DMS153 treated with DMSO at 0.1 percent for 48 hours (cell line): ENCODE measurements around the gene NAT10.

ENCODE experiments used
- DNase-seq: peaks from one replicate; lab custom pipeline; 2025; ENCODE audit not compliant: unreplicated experiment; lab: John Stamatoyannopoulos, UW

NAT10 gene

GRCh38 chr11:34105957-34106504 lies 602 bp downstream of the NAT10 start:
- DNase-seq = no peak

DNA sequence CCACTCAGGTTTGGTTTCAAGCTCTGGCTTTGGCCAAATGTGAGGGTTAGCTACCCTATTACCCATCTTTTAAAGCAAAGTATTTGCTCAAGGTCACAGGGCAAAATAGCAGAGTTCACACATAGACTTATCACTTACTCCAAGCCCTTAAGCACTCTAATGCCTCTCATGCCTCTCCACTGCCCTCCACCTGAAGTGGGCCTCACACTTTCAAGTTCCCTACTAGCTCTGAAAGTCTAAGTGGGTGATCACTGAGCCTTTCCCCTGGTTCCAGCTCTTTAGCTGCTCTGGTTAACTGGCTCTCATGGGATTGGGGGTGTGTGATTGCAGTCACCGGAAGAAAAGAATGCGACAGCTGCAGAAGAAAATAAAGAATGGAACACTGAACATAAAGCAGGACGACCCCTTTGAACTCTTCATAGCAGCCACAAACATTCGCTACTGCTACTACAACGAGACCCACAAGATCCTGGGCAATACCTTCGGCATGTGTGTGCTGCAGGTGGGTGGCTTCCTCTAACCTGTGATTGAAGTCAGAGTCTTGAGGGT lies 6.4 kb downstream of the NAT10 start:
- no peak for DNase-seq

- no peak for DNase-seq
Observed at GRCh38 chr11:34114014-34114413, 8.6 kb downstream of the NAT10 start.

DNA sequence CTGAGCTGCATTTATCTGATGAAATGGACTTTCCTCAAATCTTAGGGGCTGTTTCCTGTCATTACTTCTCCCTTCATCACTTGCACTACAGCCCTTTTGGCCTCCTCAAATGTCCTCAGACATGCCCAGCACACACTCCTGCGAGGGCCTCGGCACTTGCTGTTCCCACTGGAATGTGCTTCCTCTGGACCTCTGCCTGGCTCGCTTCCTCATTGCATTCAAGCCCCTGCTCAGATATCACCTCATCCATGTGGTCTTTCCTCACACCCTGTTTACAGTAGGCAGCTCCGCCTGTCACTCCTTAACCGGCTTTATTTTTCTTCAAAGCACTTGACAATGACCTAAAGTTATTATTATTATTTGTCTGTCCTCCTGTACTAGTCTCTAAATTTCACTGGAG lies 9.0 kb downstream of the NAT10 start:
- no peak for DNase-seq

DNA sequence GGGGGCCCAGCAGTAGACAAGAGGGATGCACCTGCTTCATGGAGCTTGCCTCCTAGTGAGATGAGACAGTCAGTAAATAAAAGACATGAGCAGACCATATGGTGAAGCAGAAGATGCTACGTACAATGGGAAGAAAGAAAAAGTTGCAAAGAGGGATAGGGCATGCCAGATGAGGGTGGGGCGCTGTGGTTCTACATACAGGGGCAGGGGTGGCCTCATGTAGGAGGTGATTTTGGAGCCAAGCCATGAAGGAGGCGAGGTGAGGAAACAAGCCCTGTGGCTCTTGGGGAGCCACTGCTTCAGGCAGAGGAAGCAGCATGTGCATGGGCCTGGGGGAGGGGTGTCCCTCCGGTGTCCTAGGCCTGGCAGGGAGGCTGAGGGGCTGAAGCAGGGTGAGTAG lies 15.2 kb downstream of the NAT10 start:
- no peak for DNase-seq

DNA sequence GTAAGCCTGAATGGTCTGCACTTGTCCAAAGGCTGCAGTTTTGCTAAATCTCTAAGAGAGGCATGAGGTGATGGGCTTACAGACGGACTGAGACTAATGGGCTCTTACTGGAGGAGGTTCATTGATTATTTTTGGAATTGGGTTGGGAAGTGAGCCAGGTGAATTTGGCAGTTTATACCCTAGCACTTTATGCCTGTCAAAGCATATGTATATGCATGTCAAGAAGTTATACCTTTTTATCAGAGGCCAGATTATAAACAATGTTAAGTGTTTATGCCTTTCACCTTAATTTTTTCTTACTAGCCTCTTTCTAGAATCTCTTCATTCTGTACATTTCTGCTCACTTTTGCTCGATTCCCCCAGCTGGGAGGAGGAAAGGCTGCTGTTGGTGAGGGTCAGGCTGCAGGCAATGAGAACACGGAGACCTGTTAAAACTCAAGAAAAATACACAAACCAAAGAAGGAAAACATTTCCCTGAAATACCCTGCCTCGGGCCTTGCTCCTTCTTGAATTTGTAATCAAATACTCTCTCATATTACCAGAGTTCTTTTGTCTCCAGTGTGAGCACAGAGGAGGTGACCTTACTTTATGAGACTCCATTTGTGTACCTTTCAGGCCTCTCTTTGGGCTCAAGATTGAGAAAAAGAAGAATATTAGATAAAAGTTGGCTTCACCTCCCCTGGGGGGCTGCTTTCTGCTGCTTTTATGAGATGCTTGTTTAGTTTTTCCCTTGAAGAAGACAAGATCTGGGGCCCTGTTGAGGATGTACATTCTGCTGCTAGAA lies 19.6 kb downstream of the NAT10 start:
- DNase-seq = no peak

DNA sequence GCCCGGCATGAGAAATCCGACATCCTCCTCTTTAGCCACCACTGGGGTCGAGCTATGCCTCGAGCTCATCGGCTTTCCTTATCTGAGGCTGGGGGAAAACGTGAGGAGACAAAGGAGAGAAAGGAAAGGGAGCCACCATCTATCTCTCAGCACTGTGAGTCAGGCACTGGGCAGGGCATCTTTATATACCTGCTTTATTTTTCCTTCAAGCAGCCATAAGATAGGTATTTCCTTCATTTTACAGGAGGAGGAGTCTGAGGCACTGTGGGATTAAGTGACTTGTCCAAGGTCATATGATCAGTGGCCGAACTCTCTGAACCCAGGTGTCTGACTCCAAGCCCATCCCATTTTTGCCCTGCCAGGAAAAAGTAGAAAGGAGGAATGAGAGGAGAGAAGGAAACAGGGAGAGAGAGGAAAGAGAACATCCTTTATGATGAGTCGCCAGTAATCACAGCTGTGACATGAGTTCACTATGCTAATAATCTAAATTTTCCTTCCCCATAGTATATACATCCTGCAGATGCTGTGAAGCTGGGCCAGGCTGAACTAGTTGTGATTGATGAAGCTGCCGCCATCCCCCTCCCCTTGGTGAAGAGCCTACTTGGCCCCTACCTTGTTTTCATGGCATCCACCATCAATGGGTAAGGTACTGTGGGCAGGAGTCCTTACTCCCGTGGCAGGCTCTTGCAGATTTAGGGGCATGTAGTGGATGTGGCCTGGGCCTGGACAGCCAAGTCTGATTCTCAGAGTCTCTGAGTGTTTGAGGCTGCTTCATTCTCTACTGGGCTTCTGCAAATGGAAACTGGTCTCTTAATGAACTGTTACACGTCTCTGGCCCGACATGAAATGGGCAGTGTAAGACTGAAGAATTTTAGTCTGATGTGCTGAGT lies 21.8 kb downstream of the NAT10 start:
- DNase-seq = no peak

DNA sequence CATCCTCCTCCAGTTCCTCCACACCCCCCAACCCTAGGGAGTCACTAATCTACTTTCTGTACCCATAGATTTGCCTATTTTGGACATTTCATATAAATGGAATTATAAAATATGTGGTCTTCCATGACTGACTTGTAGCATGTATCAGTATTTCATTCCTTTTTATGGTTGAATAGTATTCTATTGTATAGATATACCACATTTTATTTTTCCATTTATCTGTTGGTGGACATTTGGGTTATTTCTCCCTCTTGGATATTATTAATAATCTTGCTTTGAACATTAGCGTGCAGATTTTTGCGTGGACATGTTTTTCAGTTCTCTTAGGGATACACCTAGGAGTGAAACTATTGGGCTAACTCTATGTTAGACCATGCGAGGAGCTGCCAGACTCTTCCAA lies 23.4 kb downstream of the NAT10 start:
- DNase-seq = no peak

- no peak for DNase-seq
Observed at GRCh38 chr11:34132261-34132965, 27.0 kb downstream of the NAT10 start.

DNA sequence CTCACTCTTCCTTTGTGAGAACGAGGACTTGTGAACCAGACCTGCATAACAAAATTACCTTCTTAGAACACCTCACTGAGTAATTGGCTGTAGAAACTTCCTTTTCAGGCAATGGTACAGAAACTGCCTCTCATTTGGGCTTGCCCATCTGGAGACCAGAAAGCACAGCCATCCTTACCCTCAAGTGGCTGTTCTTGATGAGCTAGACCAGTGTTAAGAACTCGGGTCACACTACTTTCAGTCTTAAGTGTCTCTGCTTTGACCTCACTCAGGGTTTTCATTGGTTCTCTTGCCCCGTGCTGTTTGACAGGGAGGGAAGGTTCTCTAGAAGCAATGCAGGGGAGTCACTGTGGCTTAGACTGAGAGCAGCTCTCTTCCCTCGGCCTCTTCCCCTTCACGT lies 29.3 kb downstream of the NAT10 start:
- no peak for DNase-seq

GRCh38 chr11:34135439-34135838 lies 30.0 kb downstream of the NAT10 start:
- DNase-seq = no peak

DNA sequence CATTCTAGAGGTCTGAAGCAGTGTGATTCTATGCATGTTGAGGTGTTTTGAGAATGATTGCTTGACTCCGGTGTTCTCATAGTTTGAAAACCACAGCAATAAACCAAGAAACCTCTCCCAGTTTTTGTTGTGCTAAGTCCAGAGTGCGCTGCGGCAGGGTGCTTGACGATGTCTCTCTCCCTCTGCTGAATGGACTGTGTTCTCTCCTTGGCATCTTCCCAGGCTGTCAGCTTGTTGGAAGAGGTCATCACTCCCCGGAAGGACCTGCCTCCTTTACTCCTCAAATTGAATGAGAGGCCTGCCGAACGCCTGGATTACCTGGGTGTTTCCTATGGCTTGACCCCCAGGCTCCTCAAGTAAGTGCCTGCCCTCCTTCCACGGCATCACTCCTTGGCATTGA lies 31.0 kb downstream of the NAT10 start:
- no peak for DNase-seq

- DNase-seq = no peak
Observed at GRCh38 chr11:34139346-34139745, 33.9 kb downstream of the NAT10 start.

- DNase-seq = no peak
Observed at GRCh38 chr11:34140149-34140548, 34.7 kb downstream of the NAT10 start.

DNA sequence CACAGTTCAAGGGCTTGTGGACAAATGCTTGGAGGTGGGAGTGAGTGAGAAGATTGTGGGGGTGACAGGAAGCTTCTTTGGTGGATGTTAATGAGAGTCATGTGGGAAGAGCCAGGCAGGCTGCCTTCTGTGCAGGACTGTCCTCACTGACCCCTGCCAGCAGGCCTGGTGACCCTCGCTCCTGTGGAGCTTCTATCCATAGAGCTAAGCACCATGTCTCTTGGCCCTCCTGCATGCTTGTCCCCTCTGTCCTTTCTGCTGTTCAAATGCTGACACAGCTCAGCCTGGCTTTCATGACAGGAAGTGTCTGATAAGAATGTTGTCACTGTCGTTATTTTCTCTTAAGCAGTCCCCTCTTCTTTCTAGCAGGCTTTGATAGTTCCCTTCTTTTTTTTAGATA lies 37.6 kb downstream of the NAT10 start:
- no peak for DNase-seq

DNA sequence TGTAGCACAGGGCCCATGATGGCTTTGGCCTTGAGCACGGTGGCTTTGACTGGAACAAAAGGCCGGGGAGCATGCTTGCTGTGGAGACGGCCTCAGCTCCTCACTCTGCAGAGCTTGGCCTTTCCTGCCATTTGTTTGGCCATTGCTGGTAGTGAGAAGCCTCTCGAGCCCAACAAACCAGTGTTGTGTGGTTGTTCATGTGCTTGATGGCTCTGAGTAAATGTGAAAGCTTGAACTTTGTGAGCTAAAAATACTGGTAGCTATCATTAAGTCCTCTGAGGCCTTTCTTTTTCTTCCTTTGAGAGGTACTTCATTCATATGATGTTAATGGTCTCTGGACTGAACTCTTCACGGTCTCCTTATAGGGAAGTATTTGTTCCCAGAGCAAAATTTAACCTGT lies 39.6 kb downstream of the NAT10 start:
- DNase-seq = no peak

- no peak for DNase-seq
Observed at GRCh38 chr11:34145847-34146381, 40.5 kb downstream of the NAT10 start.

DNA sequence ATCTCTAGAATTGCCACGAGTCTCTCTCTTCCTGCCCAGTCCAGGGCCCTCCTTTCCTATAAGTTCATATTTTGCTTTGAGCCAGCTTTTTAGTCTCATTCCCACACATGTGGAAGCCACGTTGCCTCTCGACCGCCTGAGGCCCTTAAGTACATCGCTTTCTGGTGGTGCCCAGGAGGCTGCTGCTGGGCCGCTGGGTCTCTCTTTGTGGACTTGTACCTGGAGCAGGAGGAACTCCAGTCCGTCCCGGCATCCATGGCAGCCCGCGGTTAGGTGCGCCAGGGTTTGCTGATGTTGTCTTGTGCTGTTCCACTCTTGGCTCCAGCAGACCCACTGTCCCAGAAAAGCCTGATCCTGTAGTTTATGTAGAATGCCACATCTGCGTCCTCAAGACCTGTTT lies 41.0 kb downstream of the NAT10 start:
- DNase-seq = no peak

DNA sequence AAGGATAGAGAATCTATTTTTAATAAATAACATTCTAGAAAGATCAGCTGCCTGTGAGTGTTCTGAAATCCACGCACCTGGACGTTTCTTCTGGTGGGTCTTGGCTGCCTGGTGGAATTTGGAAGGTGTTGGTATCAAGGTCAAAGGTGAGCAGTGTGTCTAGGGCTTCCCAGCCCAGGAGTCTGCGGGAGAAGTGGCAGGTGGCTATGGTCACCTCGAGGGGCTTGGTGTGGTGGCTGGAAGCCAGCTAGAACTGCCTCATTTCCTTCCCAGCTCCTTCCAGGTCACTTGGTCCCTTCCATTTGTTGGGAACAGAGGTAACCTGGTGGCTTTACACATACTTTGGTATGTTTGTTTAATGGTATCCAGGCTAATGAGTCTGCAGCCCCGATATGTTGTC lies 41.4 kb downstream of the NAT10 start:
- DNase-seq = no peak

DNA sequence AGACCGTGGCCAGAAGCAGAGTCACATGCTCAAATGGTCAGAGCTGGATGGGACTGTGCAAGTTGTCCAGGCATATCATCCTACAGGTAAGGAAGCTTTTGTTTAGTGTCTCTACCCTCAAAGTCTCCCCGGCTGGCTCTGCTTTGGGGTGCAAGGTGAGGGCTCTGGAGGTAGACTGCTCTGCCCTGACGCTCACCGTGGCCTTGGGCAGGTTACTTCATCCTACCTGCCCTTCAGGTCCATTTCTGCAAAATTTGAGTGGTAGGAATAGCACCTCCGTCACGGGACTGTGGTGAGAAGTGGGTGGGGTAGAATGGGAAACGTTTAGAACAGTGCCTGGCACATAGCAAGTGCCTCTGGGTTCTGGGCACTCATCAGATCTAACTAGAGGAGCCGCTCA lies 42.2 kb downstream of the NAT10 start:
- no peak for DNase-seq
